ENCODE data around the gene RANBP3.
"Not testable (repeated sequence)": the region's sequence is repeated elsewhere in the genome, so short reads cannot be mapped to it uniquely, and the experiment has no call there.

RANBP3 gene

GRCh38 chr19:5891938-5892771 is 85.8 kb downstream of the RANBP3 start:
- Histone ChIP-seq H3K4me3 (ENCODE audit: extremely low read depth, insufficient read depth, low read length, poor library complexity, severe bottlenecking) (no peak overlapping the region), H3K27ac (ENCODE audit: low read depth, low read length, severe bottlenecking) (no peak overlapping the region), H3K36me3 (ENCODE audit: control insufficient read depth, insufficient read depth, low read length) (peaks cover 21% of the 10 kb centered on the region), H3K9me3 (ENCODE audit: control insufficient read depth, low read length) (no peaks in the 10 kb centered on the region), H3K4me1 (ENCODE audit: control insufficient read depth, insufficient read depth, low read length, poor library complexity, severe bottlenecking) (no peaks in the 10 kb centered on the region)
- 54 to 56% methylated on average over 31 to 34 of the region's 48 CpGs for WGBS, 2 experiments (ENCODE audit: insufficient coverage in 2 of 2)

- Histone ChIP-seq H3K27ac (ENCODE audit: low read depth, low read length, severe bottlenecking) (no peak overlapping the region), H3K9me3 (ENCODE audit: control insufficient read depth, low read length) (no peaks in the 10 kb centered on the region), H3K36me3 (ENCODE audit: control insufficient read depth, insufficient read depth, low read length) (peaks cover 15% of the 10 kb centered on the region), H3K4me3 (ENCODE audit: extremely low read depth, insufficient read depth, low read length, poor library complexity, severe bottlenecking) (no peak overlapping the region), H3K4me1 (ENCODE audit: control insufficient read depth, insufficient read depth, low read length, poor library complexity, severe bottlenecking) (no peaks in the 10 kb centered on the region)
- 90% methylated on average over 3 to 4 of the region's 4 CpGs for WGBS, 2 experiments (ENCODE audit: insufficient coverage in 2 of 2)
These were observed 86.4 kb downstream of the RANBP3 start for GRCh38 chr19:5891572-5891937.

GRCh38 chr19:5890099-5890498 is 87.8 kb downstream of the RANBP3 start:
- no peak overlapping the region for H3K27ac ChIP-seq (ENCODE audit: low read depth, low read length, severe bottlenecking)
- peaks cover 4% of the 10 kb centered on the region for H3K36me3 ChIP-seq (ENCODE audit: control insufficient read depth, insufficient read depth, low read length)
- no peak overlapping the region for H3K4me3 ChIP-seq (ENCODE audit: extremely low read depth, insufficient read depth, low read length, poor library complexity, severe bottlenecking)
- WGBS, 2 experiments (ENCODE audit: insufficient coverage in 2 of 2) = 76 to 77% methylated on average over 5 to 9 of the region's 10 CpGs
- H3K4me1 ChIP-seq (ENCODE audit: control insufficient read depth, insufficient read depth, low read length, poor library complexity, severe bottlenecking) = no peaks in the 10 kb centered on the region
- H3K9me3 ChIP-seq (ENCODE audit: control insufficient read depth, low read length) = no peaks in the 10 kb centered on the region

GRCh38 chr19:5889288-5889971 is 88.5 kb downstream of the RANBP3 start:
- WGBS, 2 experiments (ENCODE audit: insufficient coverage in 2 of 2) = 76 to 81% methylated on average over 8 to 11 of the region's 17 CpGs
- no peaks in the 10 kb centered on the region for H3K36me3 ChIP-seq (ENCODE audit: control insufficient read depth, insufficient read depth, low read length)
- no peaks in the 10 kb centered on the region for H3K9me3 ChIP-seq (ENCODE audit: control insufficient read depth, low read length)
- no peaks in the 10 kb centered on the region for H3K4me1 ChIP-seq (ENCODE audit: control insufficient read depth, insufficient read depth, low read length, poor library complexity, severe bottlenecking)
- H3K4me3 ChIP-seq (ENCODE audit: extremely low read depth, insufficient read depth, low read length, poor library complexity, severe bottlenecking) = no peak overlapping the region
- H3K27ac ChIP-seq (ENCODE audit: low read depth, low read length, severe bottlenecking) = no peak overlapping the region

- H3K9me3 ChIP-seq (ENCODE audit: control insufficient read depth, low read length); H3K36me3 ChIP-seq (ENCODE audit: control insufficient read depth, insufficient read depth, low read length); H3K27ac ChIP-seq (ENCODE audit: low read depth, low read length, severe bottlenecking); H3K4me3 ChIP-seq (ENCODE audit: extremely low read depth, insufficient read depth, low read length, poor library complexity, severe bottlenecking); H3K4me1 ChIP-seq (ENCODE audit: control insufficient read depth, insufficient read depth, low read length, poor library complexity, severe bottlenecking): not testable (repeated sequence)
- 74 to 80% methylated on average over 7 of the region's 11 CpGs for WGBS, 2 experiments (ENCODE audit: insufficient coverage in 2 of 2)
These were observed 93.7 kb downstream of the RANBP3 start for GRCh38 chr19:5884065-5884811.

- H3K9me3 ChIP-seq (ENCODE audit: control insufficient read depth, low read length); H3K36me3 ChIP-seq (ENCODE audit: control insufficient read depth, insufficient read depth, low read length); H3K27ac ChIP-seq (ENCODE audit: low read depth, low read length, severe bottlenecking); H3K4me1 ChIP-seq (ENCODE audit: control insufficient read depth, insufficient read depth, low read length, poor library complexity, severe bottlenecking); H3K4me3 ChIP-seq (ENCODE audit: extremely low read depth, insufficient read depth, low read length, poor library complexity, severe bottlenecking): not testable (repeated sequence)
- 79 to 91% methylated on average over 5 to 6 of the region's 13 CpGs for WGBS, 2 experiments (ENCODE audit: insufficient coverage in 2 of 2)
These were observed 94.6 kb downstream of the RANBP3 start for GRCh38 chr19:5883157-5883873.

- Histone ChIP-seq H3K36me3 (ENCODE audit: control insufficient read depth, insufficient read depth, low read length) (no peaks in the 10 kb centered on the region), H3K4me3 (ENCODE audit: extremely low read depth, insufficient read depth, low read length, poor library complexity, severe bottlenecking) (no peak overlapping the region), H3K4me1 (ENCODE audit: control insufficient read depth, insufficient read depth, low read length, poor library complexity, severe bottlenecking) (peaks cover 8% of the 10 kb centered on the region), H3K9me3 (ENCODE audit: control insufficient read depth, low read length) (no peaks in the 10 kb centered on the region), H3K27ac (ENCODE audit: low read depth, low read length, severe bottlenecking) (no peak overlapping the region)
- 85 to 88% methylated on average over 4 to 9 of the region's 9 CpGs for WGBS, 2 experiments (ENCODE audit: insufficient coverage in 2 of 2)
These were observed 95.4 kb downstream of the RANBP3 start for GRCh38 chr19:5882421-5882968.

GRCh38 chr19:5881543-5882299 is 96.2 kb downstream of the RANBP3 start:
- no peak overlapping the region for H3K27ac ChIP-seq (ENCODE audit: low read depth, low read length, severe bottlenecking)
- 78 to 83% methylated on average over 10 to 11 of the region's 19 CpGs for WGBS, 2 experiments (ENCODE audit: insufficient coverage in 2 of 2)
- no peak overlapping the region for H3K4me3 ChIP-seq (ENCODE audit: extremely low read depth, insufficient read depth, low read length, poor library complexity, severe bottlenecking)
- no peaks in the 10 kb centered on the region for H3K36me3 ChIP-seq (ENCODE audit: control insufficient read depth, insufficient read depth, low read length)
- no peaks in the 10 kb centered on the region for H3K9me3 ChIP-seq (ENCODE audit: control insufficient read depth, low read length)
- peaks cover 8% of the 10 kb centered on the region for H3K4me1 ChIP-seq (ENCODE audit: control insufficient read depth, insufficient read depth, low read length, poor library complexity, severe bottlenecking)

- 25 to 33% methylated on average over 10 to 15 of the region's 15 CpGs for WGBS, 2 experiments (ENCODE audit: insufficient coverage in 2 of 2)
- H3K9me3 ChIP-seq (ENCODE audit: control insufficient read depth, low read length) = no peaks in the 10 kb centered on the region
- no peak overlapping the region for H3K27ac ChIP-seq (ENCODE audit: low read depth, low read length, severe bottlenecking)
- H3K4me3 ChIP-seq (ENCODE audit: extremely low read depth, insufficient read depth, low read length, poor library complexity, severe bottlenecking) = no peak overlapping the region
- peaks cover 8% of the 10 kb centered on the region for H3K4me1 ChIP-seq (ENCODE audit: control insufficient read depth, insufficient read depth, low read length, poor library complexity, severe bottlenecking)
- no peaks in the 10 kb centered on the region for H3K36me3 ChIP-seq (ENCODE audit: control insufficient read depth, insufficient read depth, low read length)
These were observed 97.3 kb downstream of the RANBP3 start for GRCh38 chr19:5880604-5881078.
